Left renal cortex interstitium (tissue), 4 donors: ENCODE results near the gene SCAF8. TPM values are rescaled to one million over a fixed set of nuclear protein-coding genes. Genes with fewer than 3 reads are reported as not detected.
"Not testable (repeated sequence)": the region's sequence is repeated elsewhere in the genome, so short reads cannot be mapped to it uniquely, and the experiment has no call there.

Source experiments
- DNase-seq, 4 donors: peaks; one replicate each; pipeline ENCODE4 v3.0.0-alpha.2; 2013; ENCODE audit warnings: low read depth in 4 of 4, low spot score in 2 of 4, missing footprints in 1 of 4
- polyA plus RNA-seq, 4 donors: library from polyadenylated mRNA; unstranded; fragments of 120-200 nt; gene quantifications; one replicate each; pipeline ENCODE4 v1.2.1, GENCODE V29; 2013; ENCODE audit not compliant: insufficient read length in 4 of 4

The SCAF8 gene
- polyA plus RNA-seq, 4 donors = 51.6 to 59.9 (median 54.6) TPM

DNA sequence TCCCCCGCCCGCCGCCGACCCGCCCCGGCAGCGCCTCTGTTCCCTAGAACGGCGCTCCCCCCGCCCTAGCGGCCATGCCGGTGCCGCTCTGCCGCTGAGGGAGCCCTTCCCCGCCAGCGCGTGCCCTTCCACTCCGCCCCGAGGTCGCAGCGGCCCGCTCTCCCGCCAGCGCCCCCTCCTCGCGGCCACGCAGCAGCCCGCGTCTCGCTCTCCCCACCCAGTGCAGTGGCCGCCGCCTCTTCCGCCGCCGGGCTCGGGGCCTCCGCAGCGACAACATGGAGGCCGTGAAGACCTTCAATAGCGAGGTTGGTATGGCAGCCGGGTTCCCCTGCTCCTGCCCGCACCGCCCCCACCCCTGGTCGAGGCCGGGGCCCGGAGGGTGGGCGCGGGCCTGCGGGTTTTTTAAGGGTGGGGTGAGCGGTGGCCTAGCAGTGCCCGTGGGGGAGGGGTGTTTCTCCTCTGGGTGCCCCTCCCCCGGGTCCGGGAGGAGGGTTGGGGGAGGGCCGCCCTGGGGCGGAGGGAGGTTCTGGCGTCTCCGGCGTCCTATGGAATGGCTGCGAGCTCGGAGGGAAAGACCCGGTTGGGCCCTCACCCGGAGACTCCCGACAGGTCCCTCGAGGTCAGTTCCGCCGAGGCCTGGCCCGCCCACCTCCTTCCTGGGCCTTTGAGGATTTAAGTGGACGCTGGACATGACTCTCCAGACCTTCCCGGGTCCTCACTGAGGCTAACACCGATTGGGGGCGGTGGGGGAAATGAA lies 588 bp downstream of the SCAF8 start:
- peak; percentile 87 to 91 (median 88) for DNase-seq

- no peak for DNase-seq
These were observed 3.5 kb downstream of the SCAF8 start for GRCh38 chr6:154736618-154737259.

GRCh38 chr6:154737424-154737823 lies 4.2 kb downstream of the SCAF8 start:
- no peak for DNase-seq

- no peak for DNase-seq
These were observed 5.3 kb downstream of the SCAF8 start for GRCh38 chr6:154738551-154738961.

DNA sequence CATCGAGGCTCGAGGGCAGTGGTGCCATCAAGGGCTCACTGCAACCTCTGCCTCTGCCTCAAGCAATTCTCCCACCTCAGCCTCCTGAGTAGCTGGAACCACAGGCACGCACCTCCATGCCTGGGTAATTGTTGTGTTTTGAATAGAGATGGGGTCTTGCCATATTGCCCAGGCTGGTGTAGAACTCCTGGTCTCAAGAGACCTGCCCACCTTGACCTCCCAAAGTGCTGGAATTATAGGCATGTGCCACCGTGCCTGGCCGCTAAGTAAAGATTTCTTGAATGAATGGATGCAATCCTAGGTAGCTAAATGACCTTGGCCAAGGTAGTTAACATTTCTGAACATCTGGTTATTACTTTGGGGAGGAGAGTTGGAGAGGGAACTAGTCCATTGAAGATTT lies 7.4 kb downstream of the SCAF8 start:
- no peak for DNase-seq

GRCh38 chr6:154742891-154743290 lies 9.7 kb downstream of the SCAF8 start:
- no peak for DNase-seq

DNA sequence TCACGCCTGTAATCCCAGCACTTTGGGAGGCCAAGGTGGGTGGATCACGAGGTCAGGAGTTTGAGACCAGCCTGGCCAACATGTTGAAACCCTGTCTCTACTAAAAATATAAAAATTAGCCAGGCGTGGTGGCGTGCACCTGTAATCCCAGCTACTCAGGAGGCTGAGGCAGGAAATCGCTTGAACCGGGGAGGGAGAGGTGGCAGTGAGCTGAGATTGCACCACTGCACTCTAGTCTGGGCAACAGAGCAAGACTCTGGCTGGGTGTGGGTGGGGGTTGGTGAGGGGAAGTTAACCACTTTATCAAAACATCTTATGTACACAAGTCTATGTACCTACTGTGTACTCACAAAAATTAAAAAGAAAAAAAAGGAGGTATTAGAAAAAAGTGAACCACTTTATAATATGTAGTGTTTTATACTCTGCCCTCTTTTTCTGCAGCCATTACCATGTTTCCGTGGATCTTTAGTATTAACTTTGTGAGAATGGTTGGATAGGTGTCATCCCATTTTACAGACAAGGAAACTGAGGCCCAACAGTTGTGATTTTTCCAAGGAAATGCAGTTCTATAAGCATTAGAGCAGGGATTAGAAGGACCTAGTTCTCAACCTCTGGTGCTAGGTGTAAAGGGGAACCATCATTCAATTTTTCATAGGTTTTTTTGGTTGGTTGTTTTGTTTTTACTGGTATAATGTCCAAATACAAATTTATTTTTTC lies 11.0 kb downstream of the SCAF8 start:
- DNase-seq = not testable (repeated sequence)

- DNase-seq = no peak
These were observed 12.0 kb downstream of the SCAF8 start for GRCh38 chr6:154745243-154745642.

DNA sequence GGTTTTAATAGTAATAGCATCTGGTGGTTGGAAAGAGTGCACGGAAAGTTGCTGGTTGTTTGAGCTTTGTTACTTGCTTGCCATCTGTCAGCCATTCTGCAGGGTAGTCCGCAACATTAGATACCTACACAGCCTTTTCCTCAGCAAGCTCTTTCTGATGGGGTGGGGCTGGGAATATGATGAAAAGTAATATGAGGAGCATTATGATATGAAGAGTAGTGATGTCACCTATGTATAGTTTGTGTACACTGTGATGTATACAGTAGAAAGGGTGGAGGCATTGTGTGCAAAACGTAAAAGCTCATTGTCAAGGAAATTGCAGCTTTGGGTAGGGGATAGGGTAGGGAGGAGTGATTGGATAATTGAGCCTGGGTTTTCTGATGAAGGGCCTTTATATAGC lies 16.1 kb downstream of the SCAF8 start:
- DNase-seq = no peak

DNA sequence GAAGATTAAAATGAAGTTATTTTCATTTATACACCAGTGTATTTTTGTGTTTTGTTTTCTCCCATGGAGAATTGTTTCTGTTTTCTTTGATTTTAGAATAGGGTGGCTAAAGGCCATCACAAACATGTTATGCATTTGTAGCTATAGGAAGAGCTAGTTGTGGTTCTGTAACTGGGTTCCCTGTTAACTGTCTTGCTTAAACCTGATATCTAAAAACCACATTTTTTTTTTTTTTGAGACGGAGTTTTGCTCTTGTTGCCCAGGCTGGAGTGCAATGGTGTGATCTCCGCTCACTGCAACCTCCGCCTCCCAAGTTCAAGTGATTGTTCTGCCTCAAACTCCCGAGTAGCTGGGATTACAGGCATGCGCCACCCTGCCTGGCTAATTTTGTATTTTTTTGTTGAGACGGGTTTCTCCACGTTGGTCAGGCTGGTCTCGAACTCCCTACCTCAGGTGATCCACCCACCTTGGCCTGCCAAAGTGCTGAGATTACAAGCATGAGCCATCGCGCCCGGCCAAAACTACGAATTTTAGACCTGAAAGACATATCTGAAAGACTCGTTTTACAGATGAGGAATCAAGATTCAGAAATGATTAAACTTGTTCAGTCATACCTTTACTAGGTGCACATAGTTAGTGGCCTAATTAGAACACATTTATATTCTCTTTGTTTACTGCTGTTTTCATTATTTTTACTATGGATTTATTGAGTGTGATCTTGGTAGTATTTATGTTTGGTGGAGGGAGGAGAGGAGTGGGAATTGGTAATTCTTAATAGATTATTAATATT lies 18.0 kb downstream of the SCAF8 start:
- no peak for DNase-seq

- DNase-seq = no peak
These were observed 18.8 kb downstream of the SCAF8 start for GRCh38 chr6:154752022-154752421.

DNA sequence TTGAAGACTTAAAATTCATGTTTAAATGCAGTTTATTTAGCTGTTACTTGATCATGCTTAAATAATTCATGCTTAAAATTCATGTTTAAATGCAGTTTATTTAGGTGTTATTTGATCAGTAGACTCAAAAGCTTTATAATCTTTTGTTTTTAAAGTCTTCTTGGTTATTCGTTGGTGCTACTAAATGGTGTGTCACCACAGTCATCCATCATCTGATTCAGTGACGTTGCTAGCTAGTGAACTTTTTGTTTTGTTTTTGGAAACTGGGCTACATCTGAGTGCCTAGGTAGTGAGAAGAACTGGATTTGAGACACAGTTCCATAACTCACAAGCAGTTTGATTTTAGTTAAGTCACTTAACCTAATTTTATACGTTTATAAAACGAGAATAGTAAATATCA lies 20.9 kb downstream of the SCAF8 start:
- DNase-seq = no peak

- no peak for DNase-seq
These were observed 24.3 kb downstream of the SCAF8 start for GRCh38 chr6:154757352-154758050.

DNA sequence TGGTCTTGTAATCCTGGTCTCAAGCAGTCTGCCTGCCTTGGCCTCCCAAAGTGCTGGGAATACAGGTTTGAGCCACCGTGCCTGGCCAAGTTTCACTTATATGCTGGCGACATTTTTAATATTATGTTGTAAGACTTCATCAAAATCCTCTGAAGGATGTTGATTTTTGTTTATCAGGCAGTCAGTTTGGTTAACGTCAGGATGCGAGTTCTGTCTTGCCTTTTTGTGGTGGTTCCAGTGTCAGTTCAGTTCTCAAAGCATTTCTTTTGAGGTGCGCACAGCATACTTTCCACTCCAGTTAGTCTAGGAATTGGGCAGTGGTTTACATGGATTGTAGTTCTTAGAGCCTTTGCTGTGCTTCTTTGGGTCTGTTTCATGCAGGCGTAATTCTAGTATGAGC lies 24.9 kb downstream of the SCAF8 start:
- DNase-seq = no peak

- DNase-seq = no peak
These were observed 30.4 kb downstream of the SCAF8 start for GRCh38 chr6:154763650-154764049.

DNA sequence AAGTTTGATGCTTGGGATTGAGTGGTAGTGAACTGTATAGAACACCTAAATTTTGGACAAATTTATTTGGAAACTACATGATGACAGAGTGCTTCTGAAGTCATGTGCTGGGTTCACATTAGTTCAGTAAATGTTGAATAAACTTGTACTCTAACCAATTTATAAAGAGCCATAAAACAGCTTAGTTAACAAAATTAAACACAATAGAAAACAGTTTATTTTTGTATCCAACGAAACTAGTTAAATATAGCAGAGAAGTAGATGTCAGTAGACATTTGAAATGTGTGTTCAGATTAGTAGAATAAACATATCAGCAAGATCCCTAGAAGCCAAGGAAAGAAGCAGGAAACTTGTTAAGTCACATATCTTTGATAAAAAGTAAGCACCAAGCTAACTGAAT lies 32.1 kb downstream of the SCAF8 start:
- no peak for DNase-seq

DNA sequence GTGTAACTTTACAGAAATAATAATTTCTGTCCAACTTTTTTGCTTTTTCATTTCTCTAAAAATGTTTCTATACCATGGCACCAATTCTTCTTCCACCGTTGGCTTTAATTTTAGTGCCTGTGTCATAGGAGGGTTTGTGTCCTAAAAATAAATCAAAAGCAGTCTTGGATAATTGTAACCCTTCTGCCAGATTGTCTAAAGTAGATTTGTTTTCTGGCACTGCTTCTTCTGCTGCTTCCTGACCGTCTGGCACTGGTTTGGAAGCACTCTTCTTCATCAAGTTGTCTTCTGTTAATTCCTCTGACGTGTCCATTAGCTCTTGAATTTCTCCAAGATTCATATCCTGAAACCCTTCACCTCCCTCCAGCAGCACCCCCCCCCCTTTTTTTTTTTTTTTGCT lies 33.1 kb downstream of the SCAF8 start:
- no peak for DNase-seq

DNA sequence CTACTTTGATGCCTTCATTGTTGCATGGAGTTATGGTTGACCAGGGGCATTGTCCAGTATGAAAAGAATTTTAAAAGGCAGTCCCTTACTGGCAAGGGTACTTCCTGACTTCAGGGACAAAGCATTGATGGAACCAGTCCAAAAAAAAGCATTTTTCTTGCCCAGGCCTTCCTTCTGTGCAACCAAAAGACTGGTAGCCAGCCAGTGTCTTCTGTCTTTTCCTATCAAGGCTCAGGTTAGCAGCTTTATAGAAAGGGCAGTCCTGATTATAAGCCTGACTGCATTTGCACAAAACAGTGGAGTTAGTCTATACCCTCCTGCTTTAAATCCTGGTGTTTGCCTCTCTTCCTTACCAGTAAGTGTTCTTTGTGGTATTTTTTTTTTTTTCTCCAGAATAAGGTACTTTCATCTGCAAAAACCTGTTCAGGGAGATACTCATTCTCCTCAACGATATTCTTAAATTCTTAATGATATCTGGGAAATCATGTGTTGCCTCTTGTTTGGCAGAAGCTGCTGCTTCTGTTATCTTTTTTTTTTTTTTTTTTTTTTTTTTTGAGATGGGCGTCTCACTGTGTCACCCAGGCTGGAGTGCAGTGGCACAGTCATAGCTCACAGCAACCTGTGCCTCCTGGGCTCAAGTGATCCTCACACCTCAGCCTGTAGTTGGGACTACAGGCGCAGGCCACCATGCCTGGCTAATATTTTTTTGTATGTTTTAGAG lies 33.9 kb downstream of the SCAF8 start:
- no peak for DNase-seq

DNA sequence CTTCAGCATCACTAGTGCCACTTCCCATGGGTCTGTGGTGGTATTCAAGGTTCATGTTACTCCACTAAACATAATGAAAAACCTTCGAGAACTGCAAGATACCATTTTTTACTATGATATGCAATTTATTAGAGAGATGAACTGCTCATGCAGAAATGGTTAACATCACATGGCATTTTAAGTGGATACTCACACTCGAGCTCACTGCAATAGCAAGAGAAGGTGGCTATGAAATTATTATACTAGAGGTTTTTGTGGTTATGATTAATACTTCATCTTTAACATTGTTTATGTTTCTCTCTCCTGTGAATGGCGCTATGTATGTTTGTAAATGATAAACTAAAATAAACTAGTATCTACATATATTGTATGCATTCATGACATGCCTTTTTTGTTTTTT lies 35.1 kb downstream of the SCAF8 start:
- no peak for DNase-seq

DNA sequence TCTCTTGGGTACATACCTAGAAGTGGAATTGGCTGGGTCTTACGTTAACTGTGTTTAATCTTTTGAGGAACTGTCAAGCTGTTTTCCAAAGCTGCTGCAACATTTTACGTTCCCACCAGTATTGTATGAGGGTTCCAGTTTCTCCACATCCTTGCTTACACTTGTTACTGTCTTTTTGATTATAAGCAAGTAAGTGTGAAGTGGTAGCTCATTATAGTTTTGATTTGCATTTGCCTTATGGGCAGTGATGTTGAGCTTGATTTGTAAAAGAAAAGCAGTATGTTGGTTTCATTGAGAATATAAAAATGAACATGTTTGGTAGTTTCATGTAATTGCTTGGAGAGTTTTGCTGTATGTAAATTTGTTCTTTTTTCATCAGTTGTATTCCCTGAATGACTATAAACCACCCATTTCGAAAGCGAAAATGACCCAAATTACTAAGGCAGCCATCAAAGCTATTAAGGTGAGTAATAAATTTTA lies 40.4 kb downstream of the SCAF8 start:
- no peak for DNase-seq
